GM13976 (cell line): ENCODE data around the gene TMEM26.

ENCODE experiments used
- DNase-seq: peaks from one replicate; pipeline ENCODE4 v3.0.0; 2012; ENCODE audit warnings: low spot score
- CTCF ChIP-seq: IDR thresholded peaks from 2 replicates; pipeline ENCODE4 v1.5.1; 2012; ENCODE audit warnings: borderline replicate concordance, mild to moderate bottlenecking; ENCODE audit not compliant: insufficient read depth; ENCODE audit errors: extremely low read depth, missing control alignments, control extremely low read depth
- in situ Hi-C: fragments of 300-500 bp; cut with MboI; formaldehyde crosslinking; loops from one replicate; pipeline ENCODE4 v1.12.0; 2022; ENCODE audit warnings: low sequenced_read_pairs, mixed read lengths, inconsistent platforms; ENCODE audit not compliant: unreplicated experiment

The TMEM26 gene

GRCh38 chr10:61481597-61481996 lies 28.4 kb upstream of the TMEM26 start:
- in situ Hi-C loops: no loop called here
- no peak for TF ChIP-seq CTCF

GRCh38 chr10:61480208-61480607 lies 27.0 kb upstream of the TMEM26 start:
- in situ Hi-C loops: no loop called here
- no peak for DNase-seq
- TF ChIP-seq CTCF: no peak

More at GRCh38 chr10:61481597-61481996, 28.4 kb upstream of the TMEM26 start:
- no peak for DNase-seq

GRCh38 chr10:61478621-61479312 lies 25.6 kb upstream of the TMEM26 start:
- in situ Hi-C loops: no loop called here
- no peak for TF ChIP-seq CTCF
- DNase-seq: no peak

DNA sequence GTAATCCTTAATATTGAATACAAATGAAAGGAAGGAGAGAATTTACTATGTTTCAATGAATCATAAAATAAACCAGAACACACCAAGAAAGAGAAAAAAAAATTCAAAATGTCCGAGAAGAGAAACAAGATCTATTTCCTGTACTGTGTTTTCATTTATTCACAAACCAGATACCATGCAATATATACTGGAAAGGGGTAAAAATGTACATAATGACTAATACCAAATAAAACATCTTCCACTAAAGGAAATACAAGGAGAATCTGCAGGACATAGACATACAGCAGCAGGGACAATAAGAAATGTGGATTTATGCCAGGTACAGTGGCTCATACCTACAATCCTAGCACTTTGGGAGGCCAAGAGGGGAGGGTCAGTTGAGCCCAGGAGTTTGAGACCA lies 24.3 kb upstream of the TMEM26 start:
- TF ChIP-seq CTCF: no peak
- DNase-seq: no peak
- in situ Hi-C loops: no loop called here

DNA sequence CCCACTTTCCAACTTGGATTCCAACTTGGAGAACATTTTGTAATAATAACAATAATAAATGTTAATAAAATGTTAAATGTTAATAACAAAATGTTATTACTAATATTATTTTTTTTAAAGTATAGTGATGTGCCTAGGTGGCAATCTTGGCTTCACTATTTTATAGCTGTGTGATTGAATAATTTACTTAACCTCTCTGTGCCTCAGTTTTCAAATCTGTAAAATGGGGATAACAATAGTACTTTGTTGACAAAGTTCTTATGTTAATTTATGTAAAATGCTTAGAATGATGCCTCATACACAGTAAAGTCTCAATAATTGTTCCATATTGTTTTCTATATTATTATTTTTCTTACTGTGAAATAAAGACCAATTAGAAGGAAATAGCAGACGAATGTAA lies 23.3 kb upstream of the TMEM26 start:
- TF ChIP-seq CTCF: no peak
- DNase-seq: no peak
- in situ Hi-C loops: no loop called here

GRCh38 chr10:61475449-61475873 lies 22.3 kb upstream of the TMEM26 start:
- TF ChIP-seq CTCF: no peak
- in situ Hi-C loops: no loop called here
- DNase-seq: no peak
